GM12878 (cell line): ENCODE results near the gene ARMC8.

ENCODE experiments used
- CBX5 ChIP-seq: sonication (generic); IDR thresholded peaks from 2 replicates; pipeline ENCODE4 v1.6.1; 2016; ENCODE audit warnings: low read depth, moderate library complexity, mild to moderate bottlenecking, inconsistent platforms
- CHD2 ChIP-seq: IDR thresholded peaks from 2 replicates; pipeline ENCODE4 v1.6.1; 2011; ENCODE audit warnings: low read depth, low read length, improper control_type of control experiment, borderline replicate concordance
- EP300 ChIP-seq, 2 experiments: fragments of 150-350 bp in 1 of 2; IDR thresholded peaks; 2 replicates each; pipeline ENCODE4 v1.6.1; 2011 to 2012; ENCODE audit warnings: low read depth in 2 of 2, low read length in 2 of 2, borderline replicate concordance in 1 of 2, improper control_type of control experiment in 1 of 2, inconsistent platforms in 1 of 2; ENCODE audit not compliant: control insufficient read depth in 1 of 2
- POLR2A ChIP-seq: IDR thresholded peaks from 2 replicates; pipeline ENCODE4 v1.6.1; 2011; ENCODE audit warnings: low read depth, mild to moderate bottlenecking, low read length
- SREBF1 ChIP-seq: IDR thresholded peaks from 2 replicates; pipeline ENCODE4 v1.6.1; 2012; ENCODE audit warnings: mild to moderate bottlenecking, low read length

GRCh38 chr3:138203938-138204337 is 16.8 kb downstream of the ARMC8 start:
- TF ChIP-seq EP300 (IDR thresholded peaks at IDR 0.05; ENCODE audit: borderline replicate concordance in 1 of 2, control insufficient read depth in 1 of 2, low read depth in 2 of 2, low read length in 2 of 2): no peak
- no peak for TF ChIP-seq CHD2
- TF ChIP-seq SREBF1: no peak
- TF ChIP-seq CBX5: no peak
- no peak for TF ChIP-seq POLR2A
